CMK (cell line): ENCODE measurements around the gene PALLD.

Source experiments
- DNase-seq: peaks from one replicate; pipeline ENCODE4 v3.0.0-alpha.2; 2010; ENCODE audit warnings: low read depth

The PALLD gene

GRCh38 chr4:168623011-168623410, 126.2 kb downstream of the PALLD start:
- DNase-seq: no peak

- DNase-seq: no peak
Observed at GRCh38 chr4:168623484-168623883, 126.6 kb downstream of the PALLD start.

DNA sequence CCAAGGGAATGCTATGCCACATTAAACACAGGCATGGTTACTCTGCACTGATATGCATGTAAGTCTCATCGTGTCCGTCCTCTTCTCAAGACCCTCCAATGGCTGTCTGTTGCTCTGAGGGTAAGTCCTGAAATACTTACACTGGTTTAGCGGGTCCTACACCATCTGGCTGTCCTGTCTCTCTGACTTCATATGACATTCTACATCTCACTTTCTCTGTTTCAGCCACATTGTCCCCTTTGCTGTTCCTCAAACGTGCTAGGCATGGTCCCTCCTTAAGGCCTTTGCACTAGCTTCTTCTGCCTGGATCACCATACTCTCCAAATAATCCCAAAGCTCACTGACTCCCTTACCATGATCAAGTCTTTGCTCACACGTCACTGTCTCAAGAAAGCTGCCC, 131.4 kb downstream of the PALLD start:
- no peak for DNase-seq

- DNase-seq: no peak
Observed at GRCh38 chr4:168629566-168629965, 132.7 kb downstream of the PALLD start.

GRCh38 chr4:168630445-168631187, 133.8 kb downstream of the PALLD start:
- no peak for DNase-seq

DNA sequence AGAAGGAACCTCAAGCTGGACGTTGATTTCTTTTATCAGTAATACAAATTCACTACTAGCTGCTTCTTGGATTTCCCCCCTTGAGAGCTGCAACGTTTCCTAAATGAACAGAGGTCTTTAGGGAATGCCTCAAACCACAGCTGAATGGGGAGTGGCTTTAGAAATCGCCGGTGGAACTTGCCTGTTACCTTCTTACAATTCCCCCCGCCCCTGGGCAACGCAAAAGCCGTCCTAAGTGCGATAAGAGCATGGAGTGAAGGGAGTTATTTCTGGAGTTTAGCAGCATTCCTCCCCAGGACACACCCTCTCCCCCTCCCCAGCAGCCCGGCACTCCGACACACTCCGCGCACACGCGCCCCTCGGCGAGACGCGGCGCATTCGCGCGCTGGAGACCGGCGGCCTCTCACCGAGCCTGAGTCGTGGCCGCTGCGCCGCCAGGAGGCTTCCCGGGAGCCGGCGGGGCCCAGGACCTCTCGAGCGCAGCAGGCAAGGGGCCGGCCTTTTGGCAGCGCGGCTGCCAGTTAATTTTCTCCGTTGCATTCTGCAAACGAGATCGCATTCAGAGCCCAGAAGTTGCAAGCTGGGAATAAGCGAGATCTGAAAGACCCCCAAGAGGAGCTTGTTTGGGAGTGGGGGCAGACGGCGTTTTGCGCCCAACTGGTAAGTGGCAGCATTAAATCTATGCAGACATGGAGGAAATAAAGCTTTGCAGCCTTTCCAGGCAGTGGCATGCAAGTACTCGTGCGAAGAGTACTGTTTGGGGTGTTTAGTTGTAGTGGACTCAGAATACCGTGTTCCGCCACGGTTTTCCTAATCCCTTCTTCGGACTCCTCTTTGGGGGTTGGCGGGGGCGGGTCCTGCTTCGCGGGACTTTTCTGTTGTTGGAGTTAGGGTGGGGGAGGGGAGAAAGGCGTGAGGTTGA, 134.7 kb downstream of the PALLD start:
- no peak for DNase-seq

GRCh38 chr4:168632301-168632725, 135.5 kb downstream of the PALLD start:
- no peak for DNase-seq

DNA sequence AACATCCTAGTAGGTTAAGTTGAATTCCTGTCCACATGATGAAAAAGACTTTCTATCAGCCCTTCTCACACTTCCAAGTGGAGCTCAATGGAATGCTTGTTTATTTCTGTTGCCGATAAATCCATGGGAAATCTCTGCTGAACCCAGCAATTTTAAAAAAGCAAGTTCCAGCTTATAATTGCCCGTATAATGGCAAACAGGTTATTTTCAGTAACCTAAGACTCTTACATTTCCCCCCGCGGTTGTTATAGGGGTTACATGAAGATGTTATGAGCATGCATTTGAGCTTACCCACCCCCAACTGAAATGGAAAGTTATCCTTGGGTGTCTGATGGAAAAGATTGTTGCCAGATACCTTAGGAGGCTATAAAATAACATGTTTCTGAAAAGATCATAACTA, 136.2 kb downstream of the PALLD start:
- DNase-seq: no peak

GRCh38 chr4:168633496-168633895, 136.6 kb downstream of the PALLD start:
- no peak for DNase-seq

- no peak for DNase-seq
Observed at GRCh38 chr4:168634276-168634802, 137.5 kb downstream of the PALLD start.

GRCh38 chr4:168636040-168636439, 139.2 kb downstream of the PALLD start:
- DNase-seq: no peak

DNA sequence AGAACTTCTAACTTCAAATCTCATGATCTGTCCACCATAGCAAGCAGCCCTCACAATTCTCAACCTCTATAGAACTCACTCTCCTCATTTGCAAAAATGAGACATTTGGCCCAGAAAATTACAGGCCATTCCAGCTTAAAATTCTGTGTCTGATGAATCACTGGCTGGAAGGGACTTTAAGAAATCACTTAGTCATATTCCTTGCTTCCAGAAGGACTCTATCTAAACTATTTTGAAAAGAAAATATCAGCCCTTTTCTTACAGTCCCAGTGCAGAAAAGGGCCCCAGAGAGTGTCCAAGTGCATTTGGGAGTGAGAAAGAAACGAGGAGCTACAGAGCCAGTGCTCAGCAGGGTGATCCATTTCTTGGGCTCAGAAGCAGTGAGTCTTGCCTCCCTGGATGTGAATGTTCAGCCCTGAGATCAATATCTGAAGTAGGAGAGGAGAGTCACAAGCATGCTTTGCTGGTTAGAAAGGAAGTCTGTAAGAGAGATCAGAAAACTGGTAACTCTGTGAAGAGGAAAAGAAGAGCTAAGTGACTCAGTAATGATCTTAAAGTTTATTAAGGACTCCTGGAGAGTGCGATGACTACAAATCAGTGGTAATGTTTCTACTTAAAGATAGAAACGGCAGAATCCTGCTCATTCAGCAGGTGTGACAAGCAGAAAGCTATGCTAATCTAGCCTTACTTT, 139.8 kb downstream of the PALLD start:
- no peak for DNase-seq

GRCh38 chr4:168637872-168638756, 141.3 kb downstream of the PALLD start:
- no peak for DNase-seq

- no peak for DNase-seq
Observed at GRCh38 chr4:168639914-168640313, 143.1 kb downstream of the PALLD start.

GRCh38 chr4:168641811-168642140, 144.9 kb downstream of the PALLD start:
- DNase-seq: no peak

- DNase-seq: no peak
Observed at GRCh38 chr4:168642591-168642990, 145.7 kb downstream of the PALLD start.

DNA sequence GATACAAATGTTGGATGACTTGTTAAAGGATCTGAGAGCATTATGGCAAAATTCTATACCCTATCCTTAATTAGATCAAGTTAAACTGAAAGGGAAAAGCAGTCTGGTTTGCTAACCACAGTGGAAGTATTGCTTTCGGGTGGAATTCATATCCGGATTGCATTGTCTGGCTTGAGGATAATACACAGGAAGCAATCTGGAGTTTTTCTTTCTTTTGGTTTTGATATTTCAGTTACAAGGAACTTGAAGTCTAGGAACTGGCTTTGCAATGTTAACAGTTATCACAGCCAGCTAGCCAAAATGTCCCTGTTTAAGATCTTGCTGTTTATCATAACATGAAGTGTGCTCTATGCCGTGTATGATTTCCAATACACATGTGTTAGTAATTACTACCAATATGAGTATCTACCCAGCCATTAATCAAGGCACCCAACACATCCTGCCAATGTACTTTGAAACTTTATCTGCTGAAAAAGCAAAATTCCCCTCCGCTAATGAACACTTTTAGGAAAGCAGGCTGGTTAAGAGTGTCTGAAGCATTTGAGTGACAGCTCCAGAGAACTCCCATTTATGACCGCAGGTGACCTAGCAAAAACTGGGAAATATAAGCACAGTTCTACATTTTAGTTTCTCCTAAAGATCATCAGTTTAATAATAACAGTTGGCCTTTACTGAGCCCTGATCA, 146.4 kb downstream of the PALLD start:
- no peak for DNase-seq

- no peak for DNase-seq
Observed at GRCh38 chr4:168643796-168644159, 146.9 kb downstream of the PALLD start.

DNA sequence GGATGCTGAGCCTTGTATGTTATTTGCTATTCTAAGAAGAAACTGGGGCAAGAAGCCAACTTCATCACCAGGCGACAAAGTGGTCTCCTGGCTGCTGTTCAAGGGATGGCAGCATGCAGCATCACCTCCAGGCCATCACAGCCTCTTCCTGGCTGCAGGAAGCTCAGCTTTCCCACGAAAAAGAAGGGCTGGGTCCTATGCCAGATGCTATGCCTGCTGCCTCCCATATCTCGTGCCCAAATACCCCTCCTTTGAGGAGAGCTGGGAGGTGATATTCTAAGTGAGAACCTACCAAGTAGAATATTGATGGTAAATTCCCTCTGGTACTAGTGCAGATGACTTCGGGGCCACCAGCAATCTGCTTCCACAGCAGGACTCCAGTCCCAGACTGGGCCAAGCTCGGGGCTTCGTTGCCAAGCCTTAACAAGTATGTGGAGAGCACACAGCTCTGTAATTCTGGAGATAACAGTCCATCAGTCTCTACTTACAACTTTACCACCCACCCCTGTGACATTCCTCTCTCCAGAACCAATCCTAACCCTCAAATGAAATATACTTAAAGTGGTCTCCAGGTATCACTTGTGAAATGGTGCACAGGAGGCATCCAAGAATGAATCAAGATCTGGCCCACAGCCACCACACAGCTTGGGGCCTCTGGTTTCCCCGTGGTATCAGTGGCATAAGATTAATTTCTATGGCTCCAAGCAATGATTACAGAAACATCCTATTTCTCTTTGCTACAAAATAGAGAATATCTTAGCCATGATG, 149.3 kb downstream of the PALLD start:
- DNase-seq: no peak
